MG63 (cell line): ENCODE results near the gene PDGFD. TPM values are rescaled to one million over a fixed set of nuclear protein-coding genes. Genes with fewer than 3 reads are reported as not detected.

Experiments used
- DNase-seq: peaks from one replicate; pipeline ENCODE4 v3.0.0-alpha.2; 2020
- H3K27me3 ChIP-seq: fragments of 250-450 bp; sonication (Bioruptor Pico); 2 replicates; pipeline ENCODE4 v1.5.1; 2020; ENCODE audit warnings: mild to moderate bottlenecking, moderate library complexity
- H3K36me3 ChIP-seq: fragments of 250-450 bp; sonication (Bioruptor Pico); 2 replicates; pipeline ENCODE4 v1.5.1; 2020; ENCODE audit warnings: mild to moderate bottlenecking, moderate library complexity
- H3K4me3 ChIP-seq: fragments of 250-450 bp; sonication (Bioruptor Pico); 2 replicates; pipeline ENCODE4 v1.5.1; 2020; ENCODE audit warnings: mild to moderate bottlenecking, moderate library complexity
- H3K9me3 ChIP-seq: fragments of 250-450 bp; sonication (Bioruptor Pico); 2 replicates; pipeline ENCODE4 v1.5.1; 2020; ENCODE audit warnings: mild to moderate bottlenecking, moderate library complexity
- total RNA-seq: library from RNA; depleted of rRNA; stranded (reverse); fragments of >200 nt; shearing (Covaris generic); gene quantifications from 2 replicates; pipeline ENCODE4 v1.2.3, GENCODE V29; 2014; ENCODE audit warnings: low replicate concordance

The PDGFD gene
- total RNA-seq, 1 experiment from 2014 or later, result 0.95 TPM

- H3K36me3 ChIP-seq, result no peaks in the 10 kb centered on the region
- DNase-seq, result no peak
- no peaks in the 10 kb centered on the region for H3K27me3 ChIP-seq
- H3K9me3 ChIP-seq, result no peaks in the 10 kb centered on the region
- H3K4me3 ChIP-seq, result no peak overlapping the region
Measured at GRCh38 chr11:103970701-103971249, 193.2 kb downstream of the PDGFD start.

GRCh38 chr11:103968685-103969084, 195.3 kb downstream of the PDGFD start:
- Histone ChIP-seq H3K36me3 (no peaks in the 10 kb centered on the region), H3K27me3 (no peaks in the 10 kb centered on the region), H3K9me3 (no peaks in the 10 kb centered on the region), H3K4me3 (no peak overlapping the region)
- DNase-seq, result no peak

DNA sequence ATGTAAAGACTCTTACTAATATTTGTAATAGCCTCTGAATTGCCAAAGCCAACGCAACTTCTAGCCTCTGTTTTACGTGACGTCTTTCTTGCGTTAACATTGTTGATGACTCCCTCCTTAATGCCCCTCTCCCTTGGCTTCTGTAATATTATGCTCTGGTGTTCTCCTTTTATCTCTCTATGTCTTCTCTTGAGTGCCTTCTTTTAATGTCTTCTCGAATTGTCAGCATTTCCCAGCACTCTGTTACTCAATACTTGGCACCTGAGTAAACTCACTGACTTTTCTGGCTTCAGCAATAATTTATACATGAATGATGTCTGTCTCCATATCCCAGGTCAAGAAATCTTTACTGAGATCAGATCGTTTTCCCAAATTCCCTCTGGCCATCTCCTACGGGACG, 196.0 kb downstream of the PDGFD start:
- H3K27me3 ChIP-seq, result no peaks in the 10 kb centered on the region

GRCh38 chr11:103964390-103964789, 199.6 kb downstream of the PDGFD start:
- H3K27me3 ChIP-seq, result no peaks in the 10 kb centered on the region
- no peak for DNase-seq
- peaks cover 21% of the 10 kb centered on the region for H3K9me3 ChIP-seq
- H3K36me3 ChIP-seq, result no peaks in the 10 kb centered on the region
- no peak overlapping the region for H3K4me3 ChIP-seq

More for the DNA sequence above, 196.0 kb downstream of the PDGFD start:
- no peak overlapping the region for H3K4me3 ChIP-seq
- DNase-seq, result no peak
- H3K9me3 ChIP-seq, result peaks cover 2% of the 10 kb centered on the region; the same call in 1 of the 2 replicates
- no peaks in the 10 kb centered on the region for H3K36me3 ChIP-seq

DNA sequence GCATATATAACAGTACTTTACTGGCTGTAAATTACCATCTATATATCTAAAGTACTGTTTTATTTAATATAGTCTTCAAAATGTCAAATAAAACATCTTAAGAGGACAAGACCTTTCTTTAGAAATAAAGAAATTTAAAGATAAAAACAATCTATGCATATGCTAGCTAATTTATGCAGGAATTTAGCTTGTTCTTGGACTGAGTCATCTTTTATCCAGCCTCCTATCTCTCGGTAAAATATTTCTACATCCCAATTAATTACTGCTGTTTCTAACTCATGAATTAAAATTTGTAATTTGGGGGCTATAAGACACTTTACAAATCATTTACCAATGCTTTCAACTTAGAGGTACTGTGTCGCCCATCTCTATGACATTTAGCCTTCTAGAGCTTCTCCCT, 200.3 kb downstream of the PDGFD start:
- no peak for DNase-seq
- H3K36me3 ChIP-seq, result no peaks in the 10 kb centered on the region
- H3K27me3 ChIP-seq, result no peaks in the 10 kb centered on the region
- H3K4me3 ChIP-seq, result no peak overlapping the region
- peaks cover 21% of the 10 kb centered on the region for H3K9me3 ChIP-seq

DNA sequence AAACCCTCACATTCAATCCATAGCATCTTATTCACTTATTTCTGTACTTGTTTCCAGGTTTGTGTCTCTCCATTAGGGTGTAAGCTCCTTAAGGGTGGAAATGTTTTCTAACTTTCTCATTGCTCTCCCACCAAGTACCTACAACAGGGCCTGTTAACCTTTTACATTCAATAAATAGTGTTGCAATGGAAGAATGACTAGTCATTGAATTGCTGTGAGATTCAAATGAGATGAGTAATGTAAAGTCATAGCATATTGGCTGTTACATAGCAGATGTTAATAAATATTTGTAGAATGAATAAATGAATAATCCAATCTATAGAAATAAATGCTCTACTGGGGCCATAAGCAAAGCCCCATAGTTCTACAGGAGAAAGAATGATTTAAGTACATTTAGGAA, 202.9 kb downstream of the PDGFD start:
- H3K4me3 ChIP-seq, result no peak overlapping the region
- DNase-seq, result no peak
- H3K9me3 ChIP-seq, result peaks cover 21% of the 10 kb centered on the region
- no peaks in the 10 kb centered on the region for H3K27me3 ChIP-seq
- no peaks in the 10 kb centered on the region for H3K36me3 ChIP-seq

DNA sequence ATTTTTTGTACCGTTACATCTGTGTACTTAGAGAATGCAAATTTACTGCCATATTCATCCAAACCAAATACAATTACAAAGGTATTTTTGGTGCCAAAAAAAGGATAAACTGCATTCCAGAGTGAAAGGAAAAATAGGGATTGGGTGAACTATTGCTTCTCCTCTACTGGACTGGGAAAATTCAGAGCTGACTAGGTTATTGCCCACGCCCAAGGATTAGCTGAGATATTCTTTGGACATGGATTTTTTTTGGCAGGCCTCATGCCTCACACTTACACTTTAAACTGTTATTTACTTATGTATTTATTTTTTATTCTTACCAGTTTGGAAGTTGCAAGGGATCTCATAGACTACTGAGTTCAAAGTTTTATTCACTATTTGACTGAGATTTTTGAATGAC, 203.8 kb downstream of the PDGFD start:
- Histone ChIP-seq H3K9me3 (peaks cover 23% of the 10 kb centered on the region), H3K4me3 (no peak overlapping the region), H3K27me3 (no peaks in the 10 kb centered on the region), H3K36me3 (no peaks in the 10 kb centered on the region)
- peak; percentile 67 for DNase-seq

DNA sequence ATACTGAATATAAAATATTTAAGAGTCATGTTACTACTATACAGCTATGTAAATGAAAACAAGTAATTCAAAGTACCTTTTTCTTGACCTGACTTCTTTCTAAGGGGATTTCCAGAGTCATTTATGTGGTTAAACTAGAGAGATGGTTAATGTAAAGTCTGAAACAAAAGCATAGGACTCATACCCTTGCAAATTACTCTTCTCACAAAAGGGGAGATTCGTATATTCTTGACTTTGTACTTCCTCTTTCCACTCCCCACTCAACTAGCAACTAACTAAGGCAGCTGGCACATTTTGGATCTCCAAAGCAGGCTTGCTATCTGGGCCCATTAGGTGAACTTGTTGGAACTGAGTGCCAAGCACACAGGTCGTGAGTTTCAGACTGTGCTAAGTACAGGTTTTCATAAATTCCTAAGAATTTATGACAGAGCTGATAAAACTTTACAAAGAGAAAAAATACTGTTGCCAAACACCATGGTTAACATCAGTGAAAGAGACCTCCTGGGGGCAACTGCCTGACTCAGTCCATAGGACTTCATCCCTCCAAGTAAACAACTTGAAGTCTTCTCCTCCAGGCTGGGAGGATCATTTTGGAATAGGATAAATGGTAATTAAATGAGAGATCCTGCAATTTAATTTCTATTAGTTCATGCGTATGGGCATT, 204.5 kb downstream of the PDGFD start:
- Histone ChIP-seq H3K27me3 (no peaks in the 10 kb centered on the region), H3K9me3 (peaks cover 23% of the 10 kb centered on the region), H3K36me3 (no peaks in the 10 kb centered on the region), H3K4me3 (no peak overlapping the region)
- peak; percentile 78 for DNase-seq

DNA sequence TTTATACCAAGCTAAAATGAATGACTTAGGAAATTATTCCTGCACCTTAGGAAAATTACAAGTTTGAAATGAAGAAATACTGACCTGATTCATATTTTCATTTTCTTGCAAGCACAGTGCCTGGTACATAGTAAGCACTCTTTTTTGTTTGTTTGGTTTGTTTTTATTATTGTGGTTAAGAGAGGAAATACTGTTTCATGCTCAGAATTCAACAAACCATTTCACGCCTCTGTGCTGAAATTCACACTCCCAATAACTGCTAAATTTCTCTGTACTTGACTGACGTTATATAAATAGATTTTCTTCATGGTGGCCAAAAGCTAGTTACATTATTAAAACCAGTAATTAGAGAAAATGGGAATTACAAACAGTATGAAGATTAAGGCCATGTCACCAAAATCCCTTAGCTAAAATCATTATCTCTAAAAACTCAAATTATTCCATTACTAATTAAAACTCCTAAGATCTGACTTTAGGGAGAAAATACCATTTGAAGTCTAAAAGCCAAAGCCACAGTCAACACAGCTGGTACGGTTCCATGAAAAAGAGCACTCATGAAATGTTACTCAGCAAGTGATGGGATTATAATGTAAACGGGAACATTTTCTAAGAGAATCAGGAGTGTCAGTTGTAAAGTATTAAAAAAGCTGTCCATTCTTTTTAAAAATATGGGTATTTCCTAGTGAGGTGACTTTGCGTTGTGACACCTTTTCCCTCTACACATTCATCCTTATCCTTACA, 205.3 kb downstream of the PDGFD start:
- no peaks in the 10 kb centered on the region for H3K36me3 ChIP-seq
- H3K4me3 ChIP-seq, result no peak overlapping the region
- H3K9me3 ChIP-seq, result peaks cover 23% of the 10 kb centered on the region
- H3K27me3 ChIP-seq, result no peaks in the 10 kb centered on the region
- DNase-seq, result no peak

GRCh38 chr11:103953797-103954486, 210.0 kb downstream of the PDGFD start:
- Histone ChIP-seq H3K9me3 (0 out of 2 replicates have a peak, but pooled peaks cover 2% of the 10 kb centered on the region), H3K4me3 (no peak overlapping the region), H3K36me3 (no peaks in the 10 kb centered on the region), H3K27me3 (no peaks in the 10 kb centered on the region)
- no peak for DNase-seq

GRCh38 chr11:103949781-103950180, 214.2 kb downstream of the PDGFD start:
- H3K36me3 ChIP-seq, result no peaks in the 10 kb centered on the region
- no peaks in the 10 kb centered on the region for H3K9me3 ChIP-seq
- no peak for DNase-seq
- no peak overlapping the region for H3K4me3 ChIP-seq
- H3K27me3 ChIP-seq, result no peaks in the 10 kb centered on the region

- no peak for DNase-seq
Measured at GRCh38 chr11:103948187-103948763, 215.7 kb downstream of the PDGFD start.

GRCh38 chr11:103947546-103947919, 216.4 kb downstream of the PDGFD start:
- H3K27me3 ChIP-seq, result no peaks in the 10 kb centered on the region
- H3K9me3 ChIP-seq, result no peaks in the 10 kb centered on the region
- no peaks in the 10 kb centered on the region for H3K36me3 ChIP-seq
- peak; percentile 48 for DNase-seq
- H3K4me3 ChIP-seq, result no peak overlapping the region

More at GRCh38 chr11:103948187-103948763, 215.7 kb downstream of the PDGFD start:
- Histone ChIP-seq H3K27me3 (no peaks in the 10 kb centered on the region), H3K36me3 (no peaks in the 10 kb centered on the region), H3K9me3 (no peaks in the 10 kb centered on the region), H3K4me3 (no peak overlapping the region)

DNA sequence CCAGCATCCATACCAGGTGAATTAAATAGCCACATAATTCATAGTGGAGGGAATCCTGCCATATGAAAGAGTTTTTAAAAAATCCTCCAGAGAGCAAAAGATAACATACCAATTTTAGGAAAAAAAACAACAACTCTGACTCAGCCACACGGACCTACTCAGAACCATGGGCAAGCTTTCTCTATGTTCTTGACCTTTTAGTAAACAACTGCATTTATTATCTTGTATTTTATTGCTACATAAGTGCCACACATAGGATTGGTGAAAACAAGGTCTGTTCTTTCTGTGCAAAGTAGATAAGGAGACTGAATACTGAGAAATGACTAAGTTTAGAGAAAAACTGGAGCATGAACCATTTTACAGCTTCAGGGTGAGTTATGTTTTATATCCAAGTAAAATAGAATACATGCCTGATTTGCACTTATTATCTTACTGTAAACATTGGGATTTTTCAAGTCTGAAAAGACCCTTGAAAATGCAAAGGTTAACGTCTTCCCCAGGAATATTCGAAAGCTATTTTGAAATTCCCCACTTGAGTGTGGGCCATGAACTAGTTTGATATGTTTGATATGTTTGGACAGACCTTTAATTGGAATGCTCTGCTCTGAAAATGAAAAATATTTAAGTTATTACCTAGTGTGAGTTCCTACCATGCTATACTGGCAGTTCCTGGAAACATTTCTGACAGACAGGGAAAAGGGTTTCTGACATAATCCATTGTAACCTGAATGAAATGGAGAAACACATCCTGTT, 217.0 kb downstream of the PDGFD start:
- Histone ChIP-seq H3K9me3 (no peaks in the 10 kb centered on the region), H3K4me3 (no peak overlapping the region), H3K36me3 (no peaks in the 10 kb centered on the region), H3K27me3 (no peaks in the 10 kb centered on the region)
- no peak for DNase-seq

GRCh38 chr11:103944251-103944940, 219.6 kb downstream of the PDGFD start:
- no peaks in the 10 kb centered on the region for H3K9me3 ChIP-seq
- no peak overlapping the region for H3K4me3 ChIP-seq
- no peaks in the 10 kb centered on the region for H3K27me3 ChIP-seq
- no peak for DNase-seq
- H3K36me3 ChIP-seq, result no peaks in the 10 kb centered on the region

DNA sequence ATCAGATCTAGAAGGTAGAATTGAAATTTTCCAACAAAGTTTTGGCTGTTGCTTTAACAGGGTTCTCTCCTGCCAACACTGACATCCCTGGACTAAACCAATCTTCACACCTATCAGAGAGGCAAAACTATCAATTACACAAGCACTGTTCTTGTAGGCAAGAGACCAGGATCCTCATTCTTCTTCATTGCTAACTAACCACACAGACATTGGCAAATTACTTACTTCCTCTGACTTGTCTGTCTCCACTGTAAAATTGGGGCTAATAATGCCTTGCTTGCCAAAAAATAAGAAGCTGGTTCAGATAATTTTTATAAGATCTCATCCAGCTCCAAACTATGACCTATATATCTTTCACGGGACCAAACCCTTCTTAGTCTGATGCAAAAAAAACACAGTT, 221.3 kb downstream of the PDGFD start:
- Histone ChIP-seq H3K36me3 (no peaks in the 10 kb centered on the region), H3K9me3 (no peaks in the 10 kb centered on the region), H3K27me3 (no peaks in the 10 kb centered on the region), H3K4me3 (no peak overlapping the region)
- DNase-seq, result no peak
